ENCODE measurements around the gene B9D1.

DNA sequence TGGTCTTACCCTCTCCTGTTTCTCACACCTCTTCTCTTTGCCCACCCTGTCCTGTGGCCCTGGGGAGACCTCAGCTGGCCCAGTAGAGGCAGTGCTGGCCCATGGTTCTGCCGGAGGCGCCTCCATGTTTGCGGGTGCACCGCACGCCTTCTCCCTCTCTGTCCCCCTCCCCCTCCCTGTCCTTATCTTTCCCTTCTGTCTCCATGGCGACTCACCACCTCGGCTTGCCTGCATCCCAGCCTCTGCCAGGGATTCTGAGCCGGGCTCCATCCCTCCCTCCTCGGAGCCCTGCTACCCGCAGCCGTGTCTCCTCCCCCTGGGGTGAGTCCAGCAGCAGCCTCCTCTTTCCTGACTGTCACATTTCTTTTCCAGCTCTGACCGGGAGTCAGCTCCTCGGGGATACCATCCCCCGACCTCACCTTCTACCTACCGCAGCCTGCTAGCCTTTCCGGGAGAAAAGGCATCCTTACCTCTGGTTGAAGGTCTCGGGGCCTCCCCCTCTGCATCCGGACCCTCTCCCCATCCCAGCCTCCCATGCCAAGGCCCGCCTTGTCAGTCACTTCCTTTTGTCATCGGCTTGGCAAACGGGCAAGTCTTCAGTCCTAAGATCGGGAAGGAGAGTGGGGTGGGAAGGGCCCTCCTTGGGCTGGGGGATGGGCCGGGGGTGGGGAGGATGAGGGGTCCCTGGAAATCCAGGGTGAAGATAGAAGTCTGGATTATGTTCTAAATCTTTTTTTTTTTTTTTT lies 48.5 kb upstream of the B9D1 start, which contains the start of gene RNF112:
- TF ChIP-seq TAF1 (IDR thresholded peaks at IDR 0.05; ENCODE audit: low read depth, low read length): no peak
- TF ChIP-seq POLR2AphosphoS5 (IDR thresholded peaks at IDR 0.05; ENCODE audit: low read depth, low read length): no peak
- TF ChIP-seq POLR2A (IDR thresholded peaks at IDR 0.05; ENCODE audit: low read depth, low read length): no peak
